H1 (cell line): ENCODE data around the gene CSTF2T. TPM values are rescaled to one million over a fixed set of nuclear protein-coding genes. Genes with fewer than 3 reads are reported as not detected.

ENCODE experiments used
- KDM5A ChIP-seq: fragments of 200-600 bp; IDR thresholded peaks from 2 replicates; pipeline ENCODE4 v1.7.1; 2012; ENCODE audit warnings: mild to moderate bottlenecking, low read length, inconsistent platforms, mixed read lengths
- RAD21 ChIP-seq, 2 experiments: IDR thresholded peaks in 1 of 2; conservative IDR thresholded peaks in 1 of 2; 2 replicates each; pipeline ENCODE4 v1.6.1; 2011; ENCODE audit warnings: low read depth in 2 of 2, low read length in 2 of 2, improper control_type of control experiment in 1 of 2, inconsistent platforms in 1 of 2, mild to moderate bottlenecking in 1 of 2, moderate library complexity in 1 of 2
- polyA plus RNA-seq, 7 experiments: library from polyadenylated mRNA; depleted of rRNA in 3 of 7; stranded (reverse) in 5 of 7; unstranded in 2 of 7; fragments of >200 nt in 5 of 7; fragments of 200-250 nt in 2 of 7; gene quantifications; 1 replicate in 5 of 7; 2 replicates in 1 of 7; 4 replicates in 1 of 7; pipeline versions ENCODE4 v1.2.1 to v1.2.3, GENCODE V29; 2011 to 2013; ENCODE audit warnings: missing spikeins in 2 of 7, mixed read lengths in 2 of 7
- total RNA-seq: library from RNA; stranded (reverse); fragmentation: NEBNext Ultra II Directional; extraction: Animal tissue kit (Norgen Biotek cat#: 25700); gene quantifications from 2 replicates; pipeline ENCODE4 v1.2.1, GENCODE V29; 2021

The CSTF2T gene
- total and polyA plus RNA-seq, 2 of the 8 experiments (the other 6 are each of a cell fraction or from before 2014, with no cell fraction given) = 9.4 to 32.4 TPM

DNA sequence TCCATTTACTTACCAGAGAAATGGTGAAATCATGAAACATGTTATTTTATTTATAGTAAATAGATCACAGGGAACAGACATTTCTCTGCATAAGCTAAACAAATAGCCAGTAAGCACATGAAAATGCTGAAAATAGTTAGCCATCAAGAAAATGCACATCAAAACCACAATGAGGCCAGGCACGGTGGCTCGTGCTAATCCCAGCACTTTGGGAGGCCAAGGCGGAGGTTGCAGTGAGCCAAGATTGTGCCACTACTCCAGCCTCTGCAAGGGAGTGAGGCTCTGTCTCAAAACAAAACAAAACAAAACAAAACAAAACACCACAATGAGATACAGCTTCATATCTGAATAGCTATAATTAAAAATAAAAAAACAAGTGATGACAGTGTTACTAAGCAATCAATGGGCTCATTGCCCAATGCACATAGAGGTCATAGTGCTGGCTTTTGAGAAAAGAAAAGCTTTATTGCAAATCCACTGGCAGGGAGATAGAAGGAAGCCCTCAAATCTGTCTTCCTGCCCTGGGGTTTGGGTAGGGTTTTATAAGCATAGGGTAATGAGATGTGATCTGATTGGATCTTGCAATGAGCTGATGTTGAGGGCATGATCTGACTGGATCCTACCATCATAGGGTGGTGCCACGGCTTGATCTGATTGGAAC, 16.2 kb downstream of the CSTF2T start (continued):
- TF ChIP-seq KDM5A = no peak
- no peak for TF ChIP-seq RAD21 (IDR thresholded peaks at IDR 0.05 in 1 of 2, conservative IDR thresholded peaks at IDR 0.05 in 1 of 2; ENCODE audit: low read depth in 2 of 2, low read length in 2 of 2)
- TF ChIP-seq, all 59 proteins: peak for 0
